GM12878 (cell line): Measurements from ENCODE around the gene TGFB1. TPM values are rescaled to one million over a fixed set of nuclear protein-coding genes. Genes with fewer than 3 reads are reported as not detected.

ENCODE experiments used
- BACH1 ChIP-seq: fragments of 450-650 bp; IDR thresholded peaks from 2 replicates; pipeline ENCODE4 v1.6.1; 2017; ENCODE audit warnings: mild to moderate bottlenecking, borderline replicate concordance
- DPF2 ChIP-seq: fragments of 450-650 bp; IDR thresholded peaks from 2 replicates; pipeline ENCODE4 v1.6.1; 2017; ENCODE audit warnings: mild to moderate bottlenecking
- ETV6 ChIP-seq, 2 experiments: fragments of 450-650 bp in 1 of 2; IDR thresholded peaks in 1 of 2; conservative IDR thresholded peaks in 1 of 2; 2 replicates each; pipeline ENCODE4 v1.6.1; 2014; ENCODE audit warnings: antibody characterized with exemption in 1 of 2, borderline replicate concordance in 1 of 2, low read depth in 1 of 2, mild to moderate bottlenecking in 1 of 2, moderate library complexity in 1 of 2
- FOS ChIP-seq: IDR thresholded peaks from 3 replicates; pipeline ENCODE4 v1.6.1; 2011; ENCODE audit warnings: borderline replicate concordance; ENCODE audit not compliant: insufficient read length; ENCODE audit errors: extremely low read depth
- FOXK2 ChIP-seq: fragments of 450-650 bp; IDR thresholded peaks from 2 replicates; pipeline ENCODE4 v1.6.1; 2017; ENCODE audit warnings: mild to moderate bottlenecking, moderate library complexity
- GABPA ChIP-seq: IDR thresholded peaks from 2 replicates; pipeline ENCODE4 v1.6.1; 2014; ENCODE audit warnings: antibody characterized with exemption, low read depth, mild to moderate bottlenecking, inconsistent platforms
- JUNB ChIP-seq: IDR thresholded peaks from 2 replicates; pipeline ENCODE4 v1.6.1; 2016; ENCODE audit warnings: antibody characterized with exemption, mild to moderate bottlenecking
- NBN ChIP-seq: fragments of 450-650 bp; IDR thresholded peaks from 2 replicates; pipeline ENCODE4 v1.6.1; 2016
- NFIC ChIP-seq: IDR thresholded peaks from 2 replicates; pipeline ENCODE4 v1.6.1; 2012; ENCODE audit warnings: low read depth, mild to moderate bottlenecking, inconsistent platforms, low read length, moderate library complexity
- PML ChIP-seq: IDR thresholded peaks from 2 replicates; pipeline ENCODE4 v1.6.1; 2012; ENCODE audit warnings: low read length, inconsistent platforms
- POU2F2 ChIP-seq: IDR thresholded peaks from 3 replicates; pipeline ENCODE4 v1.6.1; 2011; ENCODE audit warnings: low read depth, mild to moderate bottlenecking, low read length, borderline replicate concordance
- RCOR1 ChIP-seq: conservative IDR thresholded peaks from 2 replicates; pipeline ENCODE4 v1.6.1; 2012; ENCODE audit warnings: low read depth, low read length, improper control_type of control experiment
- RUNX3 ChIP-seq: IDR thresholded peaks from 2 replicates; pipeline ENCODE4 v1.6.1; 2012; ENCODE audit warnings: low read length, inconsistent platforms
- YBX1 ChIP-seq: fragments of 450-650 bp; IDR thresholded peaks from 2 replicates; pipeline ENCODE4 v1.6.1; 2016; ENCODE audit warnings: antibody characterized with exemption
- polyA plus RNA-seq, 11 experiments: library from polyadenylated mRNA; depleted of rRNA in 4 of 11; unstranded in 6 of 11; stranded (reverse) in 5 of 11; fragments of >200 nt; fragmentation: Nextera tagmentation in 4 of 11; fragmentation: Illumina TruSeq in 1 of 11; extraction: Ambion mirVana in 4 of 11; extraction: Trizol in 1 of 11; gene quantifications; 1 replicate in 1 of 11; 2 replicates in 10 of 11; pipeline versions ENCODE4 v1.2.1 to v1.2.3, GENCODE V29; 2011 to 2016; ENCODE audit warnings: inconsistent platforms in 2 of 11, missing spikeins in 2 of 11, low read depth in 1 of 11
- total RNA-seq, 4 experiments: library from RNA; depleted of rRNA in 3 of 4; stranded (reverse); fragments of >200 nt in 3 of 4; fragmentation: Illumina TruSeq in 1 of 4; extraction: Trizol in 1 of 4; gene quantifications; 2 replicates each; pipeline versions ENCODE4 v1.2.1 to v1.2.3, GENCODE V29; 2013 to 2021
- TF ChIP-seq, protein P1 (sequence below): fragments of 450-650 bp; IDR thresholded peaks from 2 replicates; pipeline ENCODE4 v1.6.1; 2016; ENCODE audit warnings: mild to moderate bottlenecking, moderate library complexity, borderline replicate concordance
- TF ChIP-seq, protein P2 (sequence below): IDR thresholded peaks from 2 replicates; pipeline ENCODE4 v1.6.1; 2012; ENCODE audit warnings: low read depth, low read length, improper control_type of control experiment
- TF ChIP-seq, protein P3 (sequence below): IDR thresholded peaks from 2 replicates; pipeline ENCODE4 v1.6.1; 2011; ENCODE audit warnings: low read depth, mild to moderate bottlenecking, low read length, moderate library complexity, borderline replicate concordance; ENCODE audit errors: extremely low read depth

Gene TGFB1
- total and polyA plus RNA-seq, 10 of the 15 experiments (the other 5 are each of a cell fraction or from before 2014, with no cell fraction given), result 0.23 to 120 (median 10.9) TPM

DNA sequence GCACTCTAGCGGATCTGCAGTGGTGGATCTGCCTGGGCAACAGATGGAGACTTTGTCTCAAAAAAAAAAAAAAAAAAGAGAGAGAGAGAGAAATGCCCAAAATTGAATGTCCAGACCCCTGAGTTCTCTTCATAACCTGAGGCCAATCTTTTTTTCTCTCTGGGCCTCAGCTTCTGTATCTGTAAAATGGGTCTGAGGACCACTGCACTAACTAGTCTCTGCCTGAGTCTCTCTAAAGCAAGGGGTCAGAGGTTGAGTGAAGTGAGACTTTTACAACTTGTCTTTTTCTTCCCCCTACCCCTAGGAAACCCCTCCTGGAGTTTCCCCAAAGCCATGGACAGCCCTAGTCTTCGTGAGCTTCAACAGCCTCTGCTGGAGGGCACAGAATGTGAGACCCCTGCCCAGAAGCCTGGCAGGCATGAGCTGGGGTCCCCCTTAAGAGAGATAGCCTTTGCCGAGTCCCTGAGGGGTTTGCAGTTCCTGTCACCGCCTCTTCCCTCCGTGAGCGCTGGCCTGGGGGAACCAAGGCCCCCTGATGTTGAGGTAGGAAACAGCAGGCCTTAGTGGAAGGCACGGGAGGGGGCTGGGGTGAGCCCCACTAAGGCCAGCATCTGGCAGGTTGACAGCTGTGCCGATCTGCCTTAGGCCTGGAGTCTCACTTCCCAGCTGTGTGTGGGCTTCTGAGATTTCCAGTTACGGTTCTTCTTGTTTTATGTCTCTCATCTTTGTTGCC, 24.4 kb upstream of the TGFB1 start (continued):
- TF ChIP-seq RCOR1 (no peak), JUNB (no peak), FOS (no peak), YBX1 (no peak), ETV6 (conservative IDR thresholded peaks at IDR 0.05 in 1 of 2, IDR thresholded peaks at IDR 0.05 in 1 of 2; ENCODE audit: borderline replicate concordance in 1 of 2, low read depth in 1 of 2) (0 out of 4 replicates have a peak, but pooled peaks of 1 of the 2 experiments have one; percentile 11), FOXK2 (no peak), POU2F2 (0 out of 3 replicates have a peak, but pooled peaks have one; percentile 27), PML (no peak), NFIC (no peak), NBN (no peak), GABPA (no peak), RUNX3 (peak; percentile 14; the same call in 1 of the 2 replicates), DPF2 (0 out of 2 replicates have a peak, but pooled peaks have one; percentile 22), BACH1 (no peak)
- TF ChIP-seq, protein P1, sequence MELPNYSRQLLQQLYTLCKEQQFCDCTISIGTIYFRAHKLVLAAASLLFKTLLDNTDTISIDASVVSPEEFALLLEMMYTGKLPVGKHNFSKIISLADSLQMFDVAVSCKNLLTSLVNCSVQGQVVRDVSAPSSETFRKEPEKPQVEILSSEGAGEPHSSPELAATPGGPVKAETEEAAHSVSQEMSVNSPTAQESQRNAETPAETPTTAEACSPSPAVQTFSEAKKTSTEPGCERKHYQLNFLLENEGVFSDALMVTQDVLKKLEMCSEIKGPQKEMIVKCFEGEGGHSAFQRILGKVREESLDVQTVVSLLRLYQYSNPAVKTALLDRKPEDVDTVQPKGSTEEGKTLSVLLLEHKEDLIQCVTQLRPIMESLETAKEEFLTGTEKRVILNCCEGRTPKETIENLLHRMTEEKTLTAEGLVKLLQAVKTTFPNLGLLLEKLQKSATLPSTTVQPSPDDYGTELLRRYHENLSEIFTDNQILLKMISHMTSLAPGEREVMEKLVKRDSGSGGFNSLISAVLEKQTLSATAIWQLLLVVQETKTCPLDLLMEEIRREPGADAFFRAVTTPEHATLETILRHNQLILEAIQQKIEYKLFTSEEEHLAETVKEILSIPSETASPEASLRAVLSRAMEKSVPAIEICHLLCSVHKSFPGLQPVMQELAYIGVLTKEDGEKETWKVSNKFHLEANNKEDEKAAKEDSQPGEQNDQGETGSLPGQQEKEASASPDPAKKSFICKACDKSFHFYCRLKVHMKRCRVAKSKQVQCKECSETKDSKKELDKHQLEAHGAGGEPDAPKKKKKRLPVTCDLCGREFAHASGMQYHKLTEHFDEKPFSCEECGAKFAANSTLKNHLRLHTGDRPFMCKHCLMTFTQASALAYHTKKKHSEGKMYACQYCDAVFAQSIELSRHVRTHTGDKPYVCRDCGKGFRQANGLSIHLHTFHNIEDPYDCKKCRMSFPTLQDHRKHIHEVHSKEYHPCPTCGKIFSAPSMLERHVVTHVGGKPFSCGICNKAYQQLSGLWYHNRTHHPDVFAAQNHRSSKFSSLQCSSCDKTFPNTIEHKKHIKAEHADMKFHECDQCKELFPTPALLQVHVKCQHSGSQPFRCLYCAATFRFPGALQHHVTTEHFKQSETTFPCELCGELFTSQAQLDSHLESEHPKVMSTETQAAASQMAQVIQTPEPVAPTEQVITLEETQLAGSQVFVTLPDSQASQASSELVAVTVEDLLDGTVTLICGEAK, result no peak
- TF ChIP-seq, protein P2, sequence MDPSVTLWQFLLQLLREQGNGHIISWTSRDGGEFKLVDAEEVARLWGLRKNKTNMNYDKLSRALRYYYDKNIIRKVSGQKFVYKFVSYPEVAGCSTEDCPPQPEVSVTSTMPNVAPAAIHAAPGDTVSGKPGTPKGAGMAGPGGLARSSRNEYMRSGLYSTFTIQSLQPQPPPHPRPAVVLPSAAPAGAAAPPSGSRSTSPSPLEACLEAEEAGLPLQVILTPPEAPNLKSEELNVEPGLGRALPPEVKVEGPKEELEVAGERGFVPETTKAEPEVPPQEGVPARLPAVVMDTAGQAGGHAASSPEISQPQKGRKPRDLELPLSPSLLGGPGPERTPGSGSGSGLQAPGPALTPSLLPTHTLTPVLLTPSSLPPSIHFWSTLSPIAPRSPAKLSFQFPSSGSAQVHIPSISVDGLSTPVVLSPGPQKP, result no peak
- TF ChIP-seq, protein P3, sequence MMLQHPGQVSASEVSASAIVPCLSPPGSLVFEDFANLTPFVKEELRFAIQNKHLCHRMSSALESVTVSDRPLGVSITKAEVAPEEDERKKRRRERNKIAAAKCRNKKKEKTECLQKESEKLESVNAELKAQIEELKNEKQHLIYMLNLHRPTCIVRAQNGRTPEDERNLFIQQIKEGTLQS, result no peak
